ENCODE results near the gene CRY1. TPM values are rescaled to one million over a fixed set of nuclear protein-coding genes. Genes with fewer than 3 reads are reported as not detected.
"Not testable (repeated sequence)": the region's sequence is repeated elsewhere in the genome, so short reads cannot be mapped to it uniquely, and the experiment has no call there.

Gene CRY1
- total RNA-seq, 1 donor from 2014 or later: 20.6 TPM

DNA sequence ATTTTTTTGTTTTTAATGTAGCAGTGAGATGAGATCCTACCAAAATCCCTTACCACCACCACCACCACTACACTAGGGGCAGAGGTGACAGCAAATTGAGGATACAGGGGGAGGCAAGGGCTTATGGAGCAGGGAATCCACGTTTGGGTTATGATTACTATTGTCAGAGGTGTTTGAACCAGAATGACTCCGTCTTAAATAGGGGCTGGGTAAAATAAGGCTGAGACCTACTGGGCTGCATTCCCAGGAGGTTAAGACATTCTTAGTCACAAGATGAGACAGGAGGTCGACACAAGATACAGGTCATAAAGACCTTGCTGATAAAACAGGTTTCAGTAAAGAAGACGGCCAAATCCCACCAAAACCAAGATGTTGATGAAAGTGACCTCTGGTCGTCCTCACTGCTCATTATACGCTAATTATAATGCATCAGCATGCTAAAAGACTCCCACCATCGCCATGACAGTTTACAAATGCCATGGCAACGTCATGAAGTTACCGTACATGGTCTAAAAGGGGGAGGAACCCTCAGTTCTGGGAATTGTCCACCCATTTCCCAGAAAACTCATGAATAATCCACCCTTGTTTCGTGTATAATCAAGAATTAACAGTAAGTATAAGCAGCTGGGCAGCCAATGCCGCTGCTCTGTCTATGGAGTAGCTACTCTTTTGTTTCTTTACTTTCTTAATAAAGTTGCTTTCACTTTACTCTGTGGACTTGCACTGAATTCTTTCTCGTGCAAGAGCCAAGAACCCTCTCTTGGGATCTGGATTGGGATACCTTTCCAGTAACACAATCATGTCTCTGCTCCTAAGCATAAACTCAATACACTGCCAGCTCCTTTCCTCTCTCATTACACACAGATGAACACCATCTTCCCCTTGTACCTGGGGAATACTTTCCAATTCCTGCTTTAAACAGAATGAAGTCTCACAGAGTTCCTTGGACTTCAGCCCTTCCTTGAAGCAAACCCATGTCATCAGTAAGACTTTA is 16.7 kb upstream of the CRY1 start:
- TF ChIP-seq, protein P1, sequence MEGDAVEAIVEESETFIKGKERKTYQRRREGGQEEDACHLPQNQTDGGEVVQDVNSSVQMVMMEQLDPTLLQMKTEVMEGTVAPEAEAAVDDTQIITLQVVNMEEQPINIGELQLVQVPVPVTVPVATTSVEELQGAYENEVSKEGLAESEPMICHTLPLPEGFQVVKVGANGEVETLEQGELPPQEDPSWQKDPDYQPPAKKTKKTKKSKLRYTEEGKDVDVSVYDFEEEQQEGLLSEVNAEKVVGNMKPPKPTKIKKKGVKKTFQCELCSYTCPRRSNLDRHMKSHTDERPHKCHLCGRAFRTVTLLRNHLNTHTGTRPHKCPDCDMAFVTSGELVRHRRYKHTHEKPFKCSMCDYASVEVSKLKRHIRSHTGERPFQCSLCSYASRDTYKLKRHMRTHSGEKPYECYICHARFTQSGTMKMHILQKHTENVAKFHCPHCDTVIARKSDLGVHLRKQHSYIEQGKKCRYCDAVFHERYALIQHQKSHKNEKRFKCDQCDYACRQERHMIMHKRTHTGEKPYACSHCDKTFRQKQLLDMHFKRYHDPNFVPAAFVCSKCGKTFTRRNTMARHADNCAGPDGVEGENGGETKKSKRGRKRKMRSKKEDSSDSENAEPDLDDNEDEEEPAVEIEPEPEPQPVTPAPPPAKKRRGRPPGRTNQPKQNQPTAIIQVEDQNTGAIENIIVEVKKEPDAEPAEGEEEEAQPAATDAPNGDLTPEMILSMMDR (IDR thresholded peaks at IDR 0.05; ENCODE audit: insufficient read depth, low read length, poor library complexity, severe bottlenecking): no peak
- Histone ChIP-seq H3K4me3 (ENCODE audit: low read depth, low read length) (no peak overlapping the region), H3K36me3 (ENCODE audit: control insufficient read depth, insufficient read depth, low read length) (no peaks in the 10 kb centered on the region), H3K27me3 (ENCODE audit: control insufficient read depth, insufficient read depth, low read length) (no peaks in the 10 kb centered on the region)
- no peak for DNase-seq (ENCODE audit: low read depth)

DNA sequence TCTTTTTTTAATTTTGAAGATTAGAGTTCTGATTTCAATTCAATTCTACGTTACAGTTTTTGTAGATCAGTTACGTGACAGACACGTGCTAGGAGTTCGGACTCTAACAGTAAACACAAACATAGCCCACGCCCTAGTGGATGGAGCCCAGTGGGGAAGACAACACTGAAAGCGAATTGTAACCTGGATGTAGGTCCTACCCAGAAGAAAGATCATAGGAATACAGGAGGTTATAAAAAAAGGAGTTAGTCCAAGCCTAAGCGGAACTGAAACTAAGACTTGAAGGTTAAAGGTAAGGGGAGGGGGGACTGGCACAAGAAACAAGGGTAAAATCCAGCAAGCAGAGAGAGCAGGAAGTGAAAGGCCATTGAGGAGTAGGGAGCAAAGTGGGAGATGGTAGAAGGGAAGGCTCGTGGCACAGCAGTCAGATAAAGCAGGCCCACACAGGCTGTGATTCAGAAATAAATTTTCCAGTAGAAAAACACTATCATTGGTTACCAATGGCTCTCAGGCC is 15.7 kb upstream of the CRY1 start:
- no peaks in the 10 kb centered on the region for H3K36me3 ChIP-seq (ENCODE audit: control insufficient read depth, insufficient read depth, low read length)
- H3K27me3 ChIP-seq (ENCODE audit: control insufficient read depth, insufficient read depth, low read length): no peaks in the 10 kb centered on the region
- TF ChIP-seq, protein P1 (IDR thresholded peaks at IDR 0.05; ENCODE audit: insufficient read depth, low read length, poor library complexity, severe bottlenecking): no peak
- no peak overlapping the region for H3K4me3 ChIP-seq (ENCODE audit: low read depth, low read length)
- no peak for DNase-seq (ENCODE audit: low read depth)

DNA sequence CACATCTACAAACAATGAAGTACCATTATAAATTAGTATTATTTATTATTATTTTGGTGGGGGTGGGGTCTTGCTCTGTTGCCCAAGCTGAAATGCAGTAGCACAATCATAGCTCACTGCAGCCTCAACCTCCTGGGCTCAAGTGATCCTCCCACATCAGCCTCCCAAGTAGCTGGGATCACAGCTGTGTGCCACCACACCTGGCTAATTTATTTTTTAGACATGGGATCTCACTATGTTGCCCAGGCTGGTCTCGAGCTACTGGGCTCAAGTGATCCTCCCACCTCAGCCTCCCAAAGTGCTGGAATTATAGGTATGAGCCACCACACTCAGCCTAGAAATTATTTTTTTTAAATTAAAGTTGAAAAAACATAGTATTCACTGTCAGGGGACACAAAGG is 15.0 kb upstream of the CRY1 start:
- H3K36me3 ChIP-seq (ENCODE audit: control insufficient read depth, insufficient read depth, low read length); H3K4me3 ChIP-seq (ENCODE audit: low read depth, low read length); DNase-seq (ENCODE audit: low read depth); H3K27me3 ChIP-seq (ENCODE audit: control insufficient read depth, insufficient read depth, low read length): not testable (repeated sequence)

DNA sequence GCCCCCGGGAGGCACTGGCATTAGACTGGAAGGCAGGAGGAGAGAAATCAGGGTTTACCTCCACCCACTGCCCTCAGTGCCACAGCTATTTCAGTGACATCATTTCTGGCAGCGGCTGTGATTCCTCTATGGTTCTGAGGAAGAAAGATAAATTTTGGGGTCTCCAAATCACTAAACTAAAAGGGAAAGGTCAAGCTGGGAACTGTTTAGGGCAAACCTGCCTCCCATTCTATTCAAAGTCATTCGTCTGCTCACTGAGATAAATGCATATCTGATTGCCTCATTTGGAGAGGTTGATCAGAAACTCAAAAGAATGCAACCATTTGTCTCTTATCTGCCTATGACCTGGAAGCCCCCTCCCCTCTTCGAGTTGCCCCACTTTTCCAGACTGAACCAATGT is 14.0 kb upstream of the CRY1 start:
- TF ChIP-seq, protein P1 (IDR thresholded peaks at IDR 0.05; ENCODE audit: insufficient read depth, low read length, poor library complexity, severe bottlenecking): no peak
- DNase-seq (ENCODE audit: low read depth): no peak
- Histone ChIP-seq H3K36me3 (ENCODE audit: control insufficient read depth, insufficient read depth, low read length) (no peaks in the 10 kb centered on the region), H3K4me3 (ENCODE audit: low read depth, low read length) (no peak overlapping the region), H3K27me3 (ENCODE audit: control insufficient read depth, insufficient read depth, low read length) (no peaks in the 10 kb centered on the region)

DNA sequence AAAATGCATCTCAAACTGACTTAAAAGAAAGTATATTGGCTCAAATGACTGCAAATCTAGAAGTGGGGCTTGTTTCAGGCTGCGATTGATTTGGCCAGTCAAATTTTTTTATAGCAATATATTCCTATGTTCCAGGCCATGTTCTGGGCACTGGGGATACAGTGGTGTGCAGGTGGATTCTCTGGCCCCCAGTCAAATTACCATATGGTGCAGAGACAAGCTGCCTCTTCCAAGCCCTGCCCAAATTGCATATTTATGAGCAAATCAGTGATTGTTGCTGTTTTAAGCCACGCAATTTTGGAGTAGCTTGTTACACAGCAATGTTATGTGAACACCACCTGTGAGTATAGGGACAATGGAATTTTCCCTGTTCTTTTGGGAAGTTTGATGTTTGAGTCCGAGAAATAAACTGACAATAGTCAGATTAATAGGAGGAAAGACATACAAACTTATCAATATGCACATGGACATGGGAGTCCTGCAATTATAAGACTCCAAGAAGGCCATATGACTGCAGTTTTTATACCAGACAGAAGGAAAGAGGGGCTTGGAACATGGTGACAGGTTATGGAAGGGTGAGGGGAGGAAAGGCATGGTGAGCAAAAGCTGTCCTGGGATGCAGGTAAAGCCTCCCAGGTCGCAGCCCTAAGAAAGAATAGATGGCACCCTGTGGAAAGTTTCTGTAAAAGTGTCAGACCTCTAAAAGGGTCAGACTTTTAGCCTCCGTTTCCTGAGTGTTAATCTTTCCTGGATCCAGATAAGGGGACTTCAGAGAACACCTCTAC is 13.1 kb upstream of the CRY1 start:
- H3K36me3 ChIP-seq (ENCODE audit: control insufficient read depth, insufficient read depth, low read length): no peaks in the 10 kb centered on the region
- H3K4me3 ChIP-seq (ENCODE audit: low read depth, low read length): no peak overlapping the region
- TF ChIP-seq, protein P1 (IDR thresholded peaks at IDR 0.05; ENCODE audit: insufficient read depth, low read length, poor library complexity, severe bottlenecking): no peak
- no peak for DNase-seq (ENCODE audit: low read depth)
- no peaks in the 10 kb centered on the region for H3K27me3 ChIP-seq (ENCODE audit: control insufficient read depth, insufficient read depth, low read length)

DNA sequence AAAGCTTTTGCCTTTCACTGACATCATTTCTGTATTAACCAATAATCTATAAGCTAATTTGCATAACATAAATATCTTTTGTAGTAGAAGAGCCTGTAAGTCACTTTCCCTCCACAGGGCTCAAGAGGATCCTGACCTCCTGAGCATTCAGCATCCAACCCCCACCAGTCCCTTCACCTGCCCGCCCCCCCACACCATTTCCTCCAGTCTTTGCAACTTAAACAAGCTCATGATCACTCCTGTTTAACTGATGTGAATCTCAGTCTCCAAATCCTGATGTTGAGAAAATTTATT is 12.0 kb upstream of the CRY1 start:
- Histone ChIP-seq H3K27me3 (ENCODE audit: control insufficient read depth, insufficient read depth, low read length) (no peaks in the 10 kb centered on the region), H3K36me3 (ENCODE audit: control insufficient read depth, insufficient read depth, low read length) (no peaks in the 10 kb centered on the region), H3K4me3 (ENCODE audit: low read depth, low read length) (no peak overlapping the region)
- no peak for DNase-seq (ENCODE audit: low read depth)
- TF ChIP-seq, protein P1 (IDR thresholded peaks at IDR 0.05; ENCODE audit: insufficient read depth, low read length, poor library complexity, severe bottlenecking): no peak
